ENCODE measurements around the gene HSP90AA1.

Gene HSP90AA1

DNA sequence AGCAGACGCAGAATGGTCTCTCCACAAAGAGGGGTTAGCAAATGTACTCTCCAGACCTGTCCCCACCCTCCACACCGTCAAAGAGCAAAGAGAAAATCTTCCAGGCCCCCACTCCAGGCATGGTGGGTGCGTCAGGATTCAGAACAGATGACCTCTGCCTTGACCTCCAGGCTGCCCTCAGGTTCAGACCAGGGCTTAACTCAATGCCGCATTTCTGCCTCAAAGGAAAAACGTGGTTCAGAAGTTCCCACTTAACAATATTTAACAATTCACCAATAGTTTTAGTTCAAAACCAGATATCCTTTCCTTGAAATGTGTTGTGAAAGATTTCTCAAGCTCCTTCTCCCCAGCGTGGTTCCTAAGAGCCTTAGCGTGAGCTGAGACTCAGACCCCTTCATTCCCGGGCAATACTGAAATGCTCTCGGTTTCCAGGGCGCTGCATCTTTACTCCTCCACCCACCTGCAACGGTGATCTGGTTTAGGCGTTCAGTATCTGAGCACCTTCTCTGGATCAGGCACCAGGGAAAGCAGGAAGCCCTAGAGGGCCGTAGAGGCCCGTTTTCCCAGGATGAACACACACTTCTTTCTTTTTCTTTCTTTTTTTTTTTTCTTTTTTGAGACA is 22.9 kb downstream of the HSP90AA1 start:
- DNase-seq: no peak

GRCh38 chr14:102063109-102063807 is 23.6 kb downstream of the HSP90AA1 start:
- peak; percentile 69 for DNase-seq

- no peak for DNase-seq
Measured at GRCh38 chr14:102058961-102059360, 27.9 kb downstream of the HSP90AA1 start.

DNA sequence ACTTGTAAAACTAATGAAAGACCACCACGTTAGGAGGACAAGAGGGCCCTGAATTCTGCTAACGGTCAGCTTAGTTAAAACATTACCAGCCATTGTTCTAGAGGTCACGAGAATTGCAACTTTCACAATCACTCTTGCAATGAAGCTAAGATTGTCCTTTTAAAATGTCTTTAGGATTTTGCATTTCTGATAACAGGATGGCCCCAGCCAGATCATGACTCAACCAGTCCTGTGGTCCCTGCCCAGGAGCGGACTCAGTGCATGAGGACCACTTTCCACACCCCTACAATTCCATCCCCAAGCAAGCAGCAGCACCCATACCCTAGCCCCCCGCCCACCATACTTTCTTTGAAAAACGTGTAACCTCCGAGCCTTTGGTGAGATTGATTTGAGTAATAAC is 28.7 kb downstream of the HSP90AA1 start:
- DNase-seq: no peak

GRCh38 chr14:102057480-102058114 is 29.2 kb downstream of the HSP90AA1 start:
- DNase-seq: no peak

- DNase-seq: no peak
Measured at GRCh38 chr14:102056694-102057442, 30.0 kb downstream of the HSP90AA1 start.

- DNase-seq: no peak
Measured at GRCh38 chr14:102055181-102055901, 31.5 kb downstream of the HSP90AA1 start.

- no peak for DNase-seq
Measured at GRCh38 chr14:102052522-102052921, 34.3 kb downstream of the HSP90AA1 start.

DNA sequence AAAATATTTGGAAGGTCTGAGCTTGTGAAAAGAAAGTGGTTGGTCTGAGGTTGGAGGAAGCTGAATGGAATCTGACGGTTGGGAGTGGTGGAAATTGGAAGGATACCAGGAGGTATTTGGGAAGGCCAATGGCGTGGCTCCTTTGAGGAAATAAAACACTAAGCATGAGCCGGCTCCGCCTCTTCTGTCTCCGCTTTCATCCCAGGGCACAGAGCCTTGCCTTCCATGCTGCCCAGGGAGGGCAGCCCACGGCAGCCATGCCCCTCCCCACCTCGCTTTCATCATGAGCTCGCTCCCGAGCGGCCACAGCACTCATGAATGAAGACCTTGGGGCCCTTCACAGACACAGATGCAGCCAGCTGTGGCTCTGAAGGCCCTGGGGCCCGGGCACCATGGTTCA is 36.2 kb downstream of the HSP90AA1 start:
- no peak for DNase-seq

DNA sequence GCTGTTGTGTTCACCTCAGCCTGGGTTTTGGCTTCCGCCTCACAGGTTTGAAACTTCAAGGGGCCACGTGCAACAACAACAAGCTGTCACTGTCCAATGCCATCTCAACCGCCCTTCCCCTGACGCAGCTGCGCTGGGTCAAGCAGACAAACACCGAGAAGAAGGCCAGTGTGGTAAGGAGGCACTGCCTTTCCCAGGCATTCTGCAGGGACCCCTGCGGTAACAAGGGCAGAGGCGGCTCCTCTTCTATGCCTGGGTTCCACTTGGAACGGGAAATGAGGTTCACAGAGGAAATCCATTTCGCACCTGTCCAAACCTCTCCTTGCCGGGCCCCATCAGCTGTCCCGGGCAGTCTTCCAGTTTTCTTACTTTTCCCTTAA is 36.8 kb downstream of the HSP90AA1 start:
- no peak for DNase-seq

GRCh38 chr14:102049258-102050025 is 37.4 kb downstream of the HSP90AA1 start:
- DNase-seq: no peak

GRCh38 chr14:102047808-102048540 is 38.9 kb downstream of the HSP90AA1 start:
- no peak for DNase-seq

DNA sequence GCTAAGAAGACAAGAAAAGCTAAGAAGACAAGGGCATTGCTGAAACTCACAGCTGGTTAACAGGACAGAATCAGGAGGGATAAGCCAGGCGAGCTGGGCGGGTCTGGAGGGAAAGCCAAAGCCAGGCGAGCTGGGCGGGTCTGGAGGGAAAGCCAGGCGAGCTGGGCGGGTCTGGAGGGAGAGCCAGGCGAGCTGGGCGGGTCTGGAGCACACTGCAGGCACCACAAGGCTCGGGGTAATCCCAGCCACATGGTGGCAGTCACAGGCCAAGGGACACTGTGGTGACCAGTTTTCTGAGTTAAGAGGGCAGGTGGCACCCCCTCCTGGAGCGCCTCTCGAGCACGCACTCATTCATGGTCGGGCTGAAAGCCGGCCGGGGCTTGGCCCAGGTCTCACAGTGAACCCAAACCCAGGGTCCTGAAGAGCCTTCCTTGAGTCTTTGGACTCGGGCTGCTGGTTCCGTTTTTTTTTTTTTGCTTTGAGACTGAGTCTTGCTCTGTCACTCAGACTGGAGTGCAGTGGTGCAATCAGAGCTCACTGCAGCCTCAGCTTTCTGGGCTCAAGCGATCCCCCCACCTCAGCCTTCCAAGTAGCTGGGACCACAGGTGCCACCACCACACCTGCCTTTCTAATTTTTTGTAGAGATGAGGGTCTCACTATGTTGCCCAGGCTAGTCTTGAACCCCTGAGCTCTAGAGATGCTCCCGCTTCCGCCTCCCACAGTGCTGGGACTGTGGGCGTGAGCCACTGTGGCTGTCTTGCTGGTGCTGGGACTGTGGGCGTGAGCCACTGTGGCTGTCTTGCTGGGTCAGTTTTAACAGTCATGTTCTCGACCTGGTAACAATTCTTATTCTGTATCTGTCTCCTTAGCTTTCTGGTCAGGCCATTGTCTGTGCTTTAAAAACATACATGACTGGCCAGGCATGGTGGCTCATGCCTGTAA is 40.2 kb downstream of the HSP90AA1 start:
- DNase-seq: peak; percentile 83

DNA sequence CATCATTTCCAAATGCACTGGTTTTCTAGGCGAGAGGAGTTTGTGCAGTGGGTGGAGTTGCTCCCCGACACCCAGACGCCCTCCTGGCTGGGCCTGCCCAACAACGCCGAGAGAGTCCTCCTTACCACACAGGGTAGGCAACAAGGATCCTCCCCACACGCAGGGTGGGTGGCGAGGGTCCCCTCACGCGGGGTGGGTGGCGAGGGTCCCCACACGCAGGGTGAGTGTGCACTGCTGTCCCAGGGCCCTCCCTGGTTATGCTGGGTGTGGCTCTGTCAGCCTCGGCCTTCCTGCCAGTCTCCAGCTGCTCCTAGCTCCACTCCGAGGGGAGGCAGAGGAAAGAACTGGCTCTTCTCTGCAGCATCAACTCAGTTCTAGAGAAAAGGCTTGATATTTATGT is 42.3 kb downstream of the HSP90AA1 start:
- no peak for DNase-seq

DNA sequence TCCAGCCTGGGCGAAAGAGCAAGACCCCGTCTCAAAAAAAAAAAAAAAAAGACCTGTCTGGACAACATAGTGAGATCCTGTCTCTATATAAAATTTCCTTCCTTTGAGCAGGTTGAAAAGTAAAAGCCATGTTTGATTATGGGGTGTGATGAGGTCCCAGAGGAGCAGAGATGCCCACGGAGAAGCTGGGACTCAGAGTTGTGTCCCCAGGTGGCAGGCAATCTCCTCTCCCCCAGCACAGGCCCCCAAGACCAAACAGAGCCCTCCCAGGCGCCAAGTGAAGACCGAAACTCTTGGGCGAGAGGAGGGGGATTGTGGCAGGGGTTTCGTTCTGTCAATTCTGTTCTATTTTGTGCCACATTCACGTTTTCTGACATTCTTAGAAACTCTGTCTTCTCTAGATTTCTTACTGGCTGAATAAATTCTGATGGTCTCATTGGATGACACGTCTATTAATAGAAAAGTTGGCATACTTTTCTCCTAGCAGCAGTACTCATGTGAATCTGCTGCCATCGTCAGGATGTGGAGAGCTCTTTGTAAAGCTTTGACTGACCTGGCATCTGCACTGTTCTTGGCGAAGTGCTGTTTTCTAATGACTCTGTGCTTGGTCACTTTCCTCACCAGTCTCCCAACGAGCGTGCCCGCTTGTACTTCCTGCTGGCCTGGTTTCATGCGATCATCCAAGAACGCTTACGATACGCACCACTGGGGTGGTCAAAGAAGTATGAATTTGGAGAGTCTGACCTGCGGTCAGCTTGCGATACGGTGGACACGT is 43.4 kb downstream of the HSP90AA1 start:
- DNase-seq: no peak

- no peak for DNase-seq
Measured at GRCh38 chr14:102042699-102043098, 44.1 kb downstream of the HSP90AA1 start.

DNA sequence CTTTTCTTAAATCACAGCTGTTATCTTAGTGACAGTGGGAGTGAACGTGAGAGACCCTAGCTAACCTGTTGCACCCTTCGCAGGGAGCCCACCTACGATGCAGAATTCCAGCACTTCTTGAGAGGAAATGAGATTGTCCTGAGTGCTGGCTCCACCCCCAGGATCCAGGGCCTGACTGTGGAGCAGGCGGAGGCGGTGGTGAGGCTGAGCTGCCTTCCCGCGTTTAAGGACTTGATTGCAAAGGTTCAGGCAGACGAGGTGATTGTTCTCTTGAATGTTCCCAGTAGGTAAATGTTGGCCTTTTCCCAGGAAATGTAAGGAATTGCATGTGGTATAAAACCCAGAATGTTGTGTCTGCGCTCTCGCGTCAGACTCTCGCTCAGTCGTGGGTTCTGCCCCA is 46.7 kb downstream of the HSP90AA1 start:
- no peak for DNase-seq

DNA sequence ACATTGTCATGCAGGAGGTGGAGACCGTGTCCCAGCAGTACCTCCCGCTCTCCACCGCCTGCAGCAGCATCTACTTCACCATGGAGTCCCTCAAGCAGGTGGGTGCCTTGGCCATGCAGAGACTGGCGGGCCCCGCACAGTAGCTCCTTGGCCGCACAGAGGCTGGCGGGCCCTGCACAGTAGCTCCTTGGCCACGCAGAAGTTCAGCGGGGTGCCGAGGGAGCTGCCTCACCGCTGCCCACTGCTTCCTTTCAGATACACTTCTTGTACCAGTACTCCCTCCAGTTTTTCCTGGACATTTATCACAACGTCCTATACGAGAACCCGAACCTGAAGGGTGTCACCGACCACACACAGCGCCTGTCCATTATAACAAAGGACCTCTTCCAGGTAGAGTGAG is 47.7 kb downstream of the HSP90AA1 start:
- no peak for DNase-seq

DNA sequence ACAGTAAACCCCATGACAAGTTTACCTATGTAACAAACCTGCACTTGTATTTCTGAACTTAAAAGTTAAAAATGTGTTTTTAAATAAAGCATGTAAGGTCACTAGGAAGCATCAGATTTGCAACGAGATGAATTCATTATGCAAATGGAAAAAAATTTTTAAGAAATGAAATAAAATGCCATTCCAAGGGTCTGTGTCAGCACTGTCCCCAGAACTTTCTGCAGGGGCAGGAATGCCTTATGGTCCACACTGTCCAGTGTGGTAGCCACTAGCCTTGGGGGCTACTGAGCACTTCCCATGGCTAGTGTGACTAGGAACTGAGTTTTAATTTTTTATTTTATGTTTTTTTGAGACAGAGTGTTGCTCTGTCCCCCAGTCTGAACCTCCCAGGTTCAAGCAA is 49.2 kb downstream of the HSP90AA1 start:
- DNase-seq: no peak
